GM12864 (cell line): ENCODE results near the gene FOLR1.
"Not testable (repeated sequence)": the region's sequence is repeated elsewhere in the genome, so short reads cannot be mapped to it uniquely, and the experiment has no call there.

Experiments used
- DNase-seq: peaks from one replicate; pipeline ENCODE4 v3.0.0-alpha.2; 2011; ENCODE audit warnings: low read depth
- H3K4me3 ChIP-seq: 2 replicates; pipeline ENCODE4 v1.5.1; 2011; ENCODE audit warnings: mild to moderate bottlenecking, low read depth, low read length, control low read depth
- TF ChIP-seq, protein P1 (sequence below): IDR thresholded peaks from 2 replicates; pipeline ENCODE4 v1.5.1; 2011; ENCODE audit warnings: low read depth, mild to moderate bottlenecking, moderate library complexity, low read length, control low read depth, inconsistent platforms; ENCODE audit errors: missing control alignments

The FOLR1 gene

DNA sequence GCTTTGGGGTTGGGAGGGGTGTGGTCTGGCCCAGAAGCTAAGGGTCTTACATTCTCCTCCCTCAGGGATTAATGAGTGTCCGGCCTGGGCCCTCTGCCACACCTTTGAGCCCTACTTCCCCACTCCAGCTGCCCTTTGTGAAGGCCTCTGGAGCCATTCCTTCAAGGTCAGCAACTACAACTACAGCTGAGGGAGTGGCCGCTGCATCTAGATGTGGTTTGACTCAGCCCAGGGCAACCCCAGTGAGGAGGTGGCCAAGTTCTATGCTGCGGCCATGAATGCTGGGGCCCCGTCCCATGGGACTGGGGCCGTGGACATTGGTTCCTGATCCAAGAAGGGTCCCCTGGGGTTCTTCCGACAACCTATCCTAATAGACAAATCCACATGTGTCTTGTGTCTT lies 14.3 kb upstream of the FOLR1 start:
- no peak overlapping the region for H3K4me3 ChIP-seq
- TF ChIP-seq, protein P1, sequence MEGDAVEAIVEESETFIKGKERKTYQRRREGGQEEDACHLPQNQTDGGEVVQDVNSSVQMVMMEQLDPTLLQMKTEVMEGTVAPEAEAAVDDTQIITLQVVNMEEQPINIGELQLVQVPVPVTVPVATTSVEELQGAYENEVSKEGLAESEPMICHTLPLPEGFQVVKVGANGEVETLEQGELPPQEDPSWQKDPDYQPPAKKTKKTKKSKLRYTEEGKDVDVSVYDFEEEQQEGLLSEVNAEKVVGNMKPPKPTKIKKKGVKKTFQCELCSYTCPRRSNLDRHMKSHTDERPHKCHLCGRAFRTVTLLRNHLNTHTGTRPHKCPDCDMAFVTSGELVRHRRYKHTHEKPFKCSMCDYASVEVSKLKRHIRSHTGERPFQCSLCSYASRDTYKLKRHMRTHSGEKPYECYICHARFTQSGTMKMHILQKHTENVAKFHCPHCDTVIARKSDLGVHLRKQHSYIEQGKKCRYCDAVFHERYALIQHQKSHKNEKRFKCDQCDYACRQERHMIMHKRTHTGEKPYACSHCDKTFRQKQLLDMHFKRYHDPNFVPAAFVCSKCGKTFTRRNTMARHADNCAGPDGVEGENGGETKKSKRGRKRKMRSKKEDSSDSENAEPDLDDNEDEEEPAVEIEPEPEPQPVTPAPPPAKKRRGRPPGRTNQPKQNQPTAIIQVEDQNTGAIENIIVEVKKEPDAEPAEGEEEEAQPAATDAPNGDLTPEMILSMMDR, result no peak
- DNase-seq, result no peak

DNA sequence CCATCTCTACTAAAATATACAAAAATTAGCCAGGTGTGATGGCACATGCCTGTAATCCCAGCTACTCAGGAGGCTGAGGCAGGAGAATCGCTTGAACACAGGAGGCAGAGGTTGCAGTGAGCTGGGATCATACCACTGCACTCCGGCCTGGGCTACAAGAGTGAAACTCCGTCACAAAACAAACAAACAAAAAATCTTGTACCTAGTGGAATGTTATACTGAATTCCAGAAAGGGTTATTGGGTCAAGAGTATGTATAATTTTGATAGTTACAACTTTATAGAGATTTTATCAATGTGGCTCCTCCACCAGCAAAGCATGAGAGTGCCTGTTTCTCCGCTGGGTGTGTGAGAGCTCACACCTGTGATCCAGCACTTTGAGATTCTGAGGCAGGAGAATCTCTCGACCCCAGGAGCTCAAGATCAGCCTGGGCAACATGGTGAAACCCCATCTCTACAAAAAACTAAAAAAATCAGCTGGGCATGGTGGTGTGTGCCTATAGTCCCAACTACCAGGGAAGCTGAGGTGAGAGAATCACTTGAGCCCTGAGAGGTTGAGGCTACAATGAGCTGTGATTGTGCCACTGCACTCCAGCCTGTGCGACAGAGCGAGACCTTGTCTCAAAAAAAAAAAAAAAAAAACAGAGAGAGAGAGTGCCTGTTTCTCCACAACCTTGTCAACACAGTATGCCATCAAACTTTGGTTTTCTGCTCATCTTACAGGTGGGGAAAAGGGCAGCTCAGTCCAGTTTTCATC lies 12.7 kb upstream of the FOLR1 start:
- TF ChIP-seq, protein P1, result no peak
- no peak overlapping the region for H3K4me3 ChIP-seq
- no peak for DNase-seq

DNA sequence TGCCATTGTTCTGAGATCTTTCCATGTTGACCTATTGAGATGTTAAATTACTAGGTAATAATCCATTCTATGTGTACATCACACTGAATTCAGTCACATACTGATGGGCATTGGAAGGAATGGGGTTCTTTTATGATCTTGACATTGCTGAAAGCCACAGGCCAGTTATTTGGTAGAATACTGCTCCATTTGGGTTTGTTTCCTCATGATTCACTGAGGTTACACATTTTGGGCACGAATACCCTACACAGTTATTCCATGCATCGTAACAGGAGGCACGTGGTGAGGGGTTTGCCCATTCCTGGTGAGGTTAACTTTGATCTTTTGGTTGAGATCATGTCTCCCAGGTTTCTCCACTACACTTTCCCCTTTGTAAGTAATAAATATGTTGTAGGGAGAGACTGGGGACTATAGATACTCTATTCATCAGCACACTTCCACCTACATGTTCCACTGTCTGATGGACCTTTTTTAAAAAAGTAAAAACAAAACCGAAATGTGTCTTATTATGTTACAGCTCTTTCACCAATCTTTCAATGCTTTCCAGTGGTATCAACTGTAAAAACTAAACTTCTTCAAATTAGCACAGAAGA lies 12.0 kb upstream of the FOLR1 start:
- TF ChIP-seq, protein P1, result no peak
- DNase-seq, result no peak
- no peak overlapping the region for H3K4me3 ChIP-seq

DNA sequence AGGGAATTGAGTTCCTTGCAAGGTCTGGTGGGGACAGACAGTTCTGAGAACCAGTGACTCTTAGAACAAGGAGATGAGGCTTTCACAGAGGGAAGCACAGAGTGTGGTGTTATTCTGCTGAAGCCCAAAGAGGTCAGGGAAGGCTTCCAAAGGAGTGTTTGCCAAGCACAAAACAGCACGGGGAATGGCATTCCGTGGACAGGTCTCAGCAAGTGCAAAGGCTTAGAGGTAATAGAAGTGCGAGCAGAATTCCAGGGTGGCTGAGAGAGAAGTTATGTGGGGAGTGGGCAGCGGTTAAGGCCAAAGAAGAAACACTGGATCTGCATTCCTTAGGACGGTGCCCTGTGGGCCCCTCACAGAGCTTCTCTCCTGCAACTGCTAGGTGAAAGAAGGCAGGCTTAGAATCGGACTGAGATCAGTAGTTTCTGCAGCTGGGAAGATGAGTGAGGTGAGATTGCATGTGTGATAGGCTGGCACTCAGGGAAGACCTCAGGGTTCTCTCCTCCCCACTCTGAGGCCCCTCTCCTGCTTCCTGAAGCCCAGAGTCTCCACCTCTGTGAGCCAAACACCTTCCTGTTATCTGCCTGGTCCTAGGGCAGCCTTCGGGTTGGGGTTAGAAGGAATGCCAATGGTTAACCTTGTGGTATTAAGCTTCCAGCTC lies 10.9 kb upstream of the FOLR1 start:
- not testable (repeated sequence) for DNase-seq

DNA sequence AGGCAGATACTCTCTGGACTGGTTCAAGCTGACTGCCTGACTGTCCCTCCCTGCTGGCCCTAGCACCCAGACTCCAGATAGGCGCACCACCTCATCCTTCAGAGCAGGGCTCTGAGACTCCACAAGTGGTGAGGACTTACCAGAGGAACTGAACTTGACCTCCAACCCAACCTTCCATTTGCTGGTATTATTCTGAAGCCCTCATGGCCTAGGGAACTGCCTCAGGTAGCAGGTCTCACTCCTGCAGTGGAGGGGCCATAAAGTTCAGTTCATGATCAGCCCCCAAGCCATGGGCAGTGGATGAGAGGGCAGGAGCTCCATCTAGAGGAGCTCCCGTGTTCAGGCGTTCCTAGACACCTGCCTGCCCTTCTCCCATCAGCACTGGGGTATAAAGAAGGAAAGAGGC lies 10.4 kb upstream of the FOLR1 start:
- TF ChIP-seq, protein P1, result peak; percentile 6
- H3K4me3 ChIP-seq, DNase-seq: not testable (repeated sequence)

More for the DNA sequence above, 10.9 kb upstream of the FOLR1 start:
- not testable (repeated sequence) for H3K4me3 ChIP-seq

DNA sequence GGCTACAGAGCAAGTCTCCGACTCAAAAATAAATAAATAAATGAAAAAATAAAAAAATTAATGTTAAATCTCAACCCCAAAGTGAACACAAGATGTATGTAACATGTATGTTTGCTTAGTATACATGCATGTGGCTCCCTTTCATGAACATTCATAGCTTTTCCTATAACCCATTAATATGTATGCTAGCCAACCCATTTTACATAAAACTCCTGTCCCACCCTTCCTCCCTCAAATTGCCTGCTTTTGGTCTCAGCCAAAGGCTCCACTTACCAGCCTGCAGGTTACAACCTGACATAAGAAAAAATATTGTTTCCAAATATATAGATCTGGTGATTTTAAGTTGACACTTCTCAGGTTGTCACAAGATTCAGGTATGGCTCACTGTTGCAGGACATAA lies 3.7 kb upstream of the FOLR1 start:
- H3K4me3 ChIP-seq, result no peak overlapping the region
- TF ChIP-seq, protein P1, result no peak
- no peak for DNase-seq

DNA sequence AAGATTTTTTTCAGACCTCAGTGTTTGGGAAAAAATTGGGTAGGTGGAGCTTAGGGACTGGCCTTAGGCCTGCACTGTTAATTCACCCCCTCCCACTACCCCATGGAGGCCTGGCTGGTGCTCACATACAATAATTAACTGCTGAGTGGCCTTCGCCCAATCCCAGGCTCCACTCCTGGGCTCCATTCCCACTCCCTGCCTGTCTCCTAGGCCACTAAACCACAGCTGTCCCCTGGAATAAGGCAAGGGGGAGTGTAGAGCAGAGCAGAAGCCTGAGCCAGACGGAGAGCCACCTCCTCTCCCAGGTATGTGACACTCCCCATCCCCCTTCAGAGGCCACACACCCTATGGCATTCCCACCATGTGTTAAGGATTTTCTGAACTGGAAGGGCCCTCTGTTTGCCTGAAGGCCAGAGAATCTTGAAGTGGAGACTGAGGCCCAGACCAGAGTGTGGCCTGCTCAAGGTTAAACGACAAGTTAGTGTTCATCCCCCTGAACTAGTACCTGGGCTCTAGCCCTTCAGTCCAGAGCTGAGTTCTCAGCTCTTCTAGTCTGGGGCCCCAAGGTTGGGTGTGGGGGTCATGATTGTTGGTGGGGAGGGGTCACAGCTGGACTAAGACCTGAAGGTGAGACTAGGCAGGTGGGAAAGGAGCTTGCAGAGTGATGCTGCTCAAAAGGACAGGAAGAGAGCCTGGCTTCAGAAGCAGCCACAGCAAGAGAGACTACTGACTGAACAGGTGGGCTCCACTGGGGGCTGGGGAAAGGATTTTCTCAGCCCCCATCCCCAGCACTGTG lies 2.3 kb upstream of the FOLR1 start:
- no peak overlapping the region for H3K4me3 ChIP-seq
- DNase-seq, result no peak
- TF ChIP-seq, protein P1, result no peak
